Measurements from ENCODE around the gene MRPL37.
"Not testable (repeated sequence)": the region's sequence is repeated elsewhere in the genome, so short reads cannot be mapped to it uniquely, and the experiment has no call there.

The MRPL37 gene

DNA sequence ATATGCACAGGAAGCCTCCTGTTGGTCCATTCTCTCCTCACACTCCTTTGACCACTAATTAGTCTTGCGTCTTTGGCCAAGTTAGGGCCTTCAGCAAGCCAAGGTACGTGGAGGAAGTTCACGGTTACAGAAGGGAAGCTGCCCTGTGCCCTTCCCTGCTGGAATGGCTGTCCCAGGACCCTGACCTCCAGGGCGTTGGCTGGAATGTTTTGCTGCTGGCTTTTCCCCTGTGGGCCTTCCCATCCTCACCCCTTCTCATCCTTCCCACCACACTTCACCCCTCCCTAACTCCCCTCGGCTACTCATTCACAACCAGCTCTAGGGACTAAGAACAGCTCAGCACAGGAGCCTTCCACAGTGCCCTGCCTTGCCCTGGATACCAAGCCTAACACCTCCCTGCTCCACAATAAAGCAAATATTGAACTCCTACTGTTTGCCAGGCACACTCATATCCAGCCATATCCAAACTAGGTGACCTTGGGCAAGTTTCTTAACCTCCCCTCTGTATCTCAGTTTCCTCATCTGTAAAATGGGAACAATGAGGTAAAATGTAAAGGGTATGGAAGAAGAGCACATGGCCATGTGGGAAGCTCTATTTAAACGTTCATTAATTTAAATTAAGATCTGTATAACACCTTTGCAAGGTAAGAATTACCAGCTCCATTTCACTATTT is 38.3 kb upstream of the MRPL37 start:
- intact Hi-C loops (cut with DNase I; ENCODE audit: low total_unique reads): no loop called here
- TF ChIP-seq, protein P1, sequence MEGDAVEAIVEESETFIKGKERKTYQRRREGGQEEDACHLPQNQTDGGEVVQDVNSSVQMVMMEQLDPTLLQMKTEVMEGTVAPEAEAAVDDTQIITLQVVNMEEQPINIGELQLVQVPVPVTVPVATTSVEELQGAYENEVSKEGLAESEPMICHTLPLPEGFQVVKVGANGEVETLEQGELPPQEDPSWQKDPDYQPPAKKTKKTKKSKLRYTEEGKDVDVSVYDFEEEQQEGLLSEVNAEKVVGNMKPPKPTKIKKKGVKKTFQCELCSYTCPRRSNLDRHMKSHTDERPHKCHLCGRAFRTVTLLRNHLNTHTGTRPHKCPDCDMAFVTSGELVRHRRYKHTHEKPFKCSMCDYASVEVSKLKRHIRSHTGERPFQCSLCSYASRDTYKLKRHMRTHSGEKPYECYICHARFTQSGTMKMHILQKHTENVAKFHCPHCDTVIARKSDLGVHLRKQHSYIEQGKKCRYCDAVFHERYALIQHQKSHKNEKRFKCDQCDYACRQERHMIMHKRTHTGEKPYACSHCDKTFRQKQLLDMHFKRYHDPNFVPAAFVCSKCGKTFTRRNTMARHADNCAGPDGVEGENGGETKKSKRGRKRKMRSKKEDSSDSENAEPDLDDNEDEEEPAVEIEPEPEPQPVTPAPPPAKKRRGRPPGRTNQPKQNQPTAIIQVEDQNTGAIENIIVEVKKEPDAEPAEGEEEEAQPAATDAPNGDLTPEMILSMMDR (IDR thresholded peaks at IDR 0.05): no peak
- no peaks in the 10 kb centered on the region for H3K9me3 ChIP-seq
- H3K27ac ChIP-seq: no peak overlapping the region
- no peak for DNase-seq
- H3K4me3 ChIP-seq: no peak overlapping the region
- no peaks in the 10 kb centered on the region for H3K4me1 ChIP-seq
- H3K27me3 ChIP-seq: no peaks in the 10 kb centered on the region
- no peaks in the 10 kb centered on the region for H3K36me3 ChIP-seq

DNA sequence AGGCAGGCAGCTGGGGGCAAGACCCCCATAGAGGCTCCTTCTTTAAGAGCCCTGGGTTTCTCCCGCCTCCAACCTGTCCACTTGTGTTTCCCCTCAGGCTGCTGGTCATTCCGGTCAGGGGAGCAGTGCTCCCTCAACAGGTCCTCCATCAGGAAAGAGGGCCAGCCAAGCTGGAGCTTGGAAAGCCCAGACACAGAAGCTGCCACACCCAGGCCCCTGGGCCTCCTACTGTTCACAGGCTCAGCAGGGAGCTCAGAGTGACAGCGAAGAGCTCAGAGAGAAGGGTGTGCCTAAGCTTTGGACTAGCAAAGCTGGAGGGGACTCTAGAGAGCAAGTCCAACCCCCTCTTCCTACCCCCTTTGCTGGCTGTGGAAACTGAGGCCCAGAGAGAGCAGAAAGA is 36.9 kb upstream of the MRPL37 start:
- H3K27ac ChIP-seq: no peak overlapping the region

DNA sequence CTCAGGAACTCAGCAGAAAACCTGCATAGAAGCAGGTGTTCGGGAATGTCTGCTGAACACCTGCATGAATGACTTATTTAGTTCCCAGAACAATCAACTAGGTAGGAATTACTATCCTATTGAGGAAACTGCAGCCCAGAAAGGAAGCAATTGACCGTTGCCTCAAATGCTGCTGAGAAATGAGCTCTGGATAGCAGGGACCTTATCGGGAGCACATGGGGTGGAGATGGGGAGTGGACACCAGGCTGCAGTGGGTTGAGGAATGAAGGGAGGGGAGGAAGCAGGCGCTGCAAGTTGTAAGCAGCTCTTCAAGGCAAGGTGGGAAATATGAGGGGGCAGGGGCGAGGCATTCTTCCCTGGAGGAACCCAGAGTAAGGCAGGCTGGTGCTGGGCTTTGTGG is 36.4 kb upstream of the MRPL37 start:
- Histone ChIP-seq H3K27me3 (no peaks in the 10 kb centered on the region), H3K9me3 (no peaks in the 10 kb centered on the region), H3K27ac (no peak overlapping the region), H3K4me1 (no peaks in the 10 kb centered on the region), H3K4me3 (no peak overlapping the region), H3K36me3 (no peaks in the 10 kb centered on the region)
- intact Hi-C loops (cut with DNase I; ENCODE audit: low total_unique reads): no loop called here
- DNase-seq: no peak
- TF ChIP-seq, protein P1 (IDR thresholded peaks at IDR 0.05): no peak

More for the DNA sequence above, 36.9 kb upstream of the MRPL37 start:
- TF ChIP-seq, protein P1 (IDR thresholded peaks at IDR 0.05): no peak
- H3K27me3 ChIP-seq: no peaks in the 10 kb centered on the region
- no peaks in the 10 kb centered on the region for H3K4me1 ChIP-seq
- DNase-seq: no peak
- H3K4me3 ChIP-seq: no peak overlapping the region
- intact Hi-C loops (cut with DNase I; ENCODE audit: low total_unique reads): no loop called here
- H3K36me3 ChIP-seq: no peaks in the 10 kb centered on the region
- no peaks in the 10 kb centered on the region for H3K9me3 ChIP-seq

- no peaks in the 10 kb centered on the region for H3K27me3 ChIP-seq
- intact Hi-C loops (cut with DNase I; ENCODE audit: low total_unique reads): no loop called here
- no peak for DNase-seq
- TF ChIP-seq, protein P1 (IDR thresholded peaks at IDR 0.05): no peak
- H3K4me3 ChIP-seq: no peak overlapping the region
- H3K36me3 ChIP-seq: no peaks in the 10 kb centered on the region
- H3K27ac ChIP-seq: no peak overlapping the region
- H3K4me1 ChIP-seq: no peaks in the 10 kb centered on the region
- H3K9me3 ChIP-seq: no peaks in the 10 kb centered on the region
These were observed 34.8 kb upstream of the MRPL37 start for GRCh38 chr1:54165146-54165545.

GRCh38 chr1:54166357-54166756 is 33.6 kb upstream of the MRPL37 start:
- H3K4me1 ChIP-seq; H3K27ac ChIP-seq; H3K27me3 ChIP-seq; H3K36me3 ChIP-seq; DNase-seq; intact Hi-C loops (cut with DNase I; ENCODE audit: low total_unique reads); H3K4me3 ChIP-seq; H3K9me3 ChIP-seq: not testable (repeated sequence)

DNA sequence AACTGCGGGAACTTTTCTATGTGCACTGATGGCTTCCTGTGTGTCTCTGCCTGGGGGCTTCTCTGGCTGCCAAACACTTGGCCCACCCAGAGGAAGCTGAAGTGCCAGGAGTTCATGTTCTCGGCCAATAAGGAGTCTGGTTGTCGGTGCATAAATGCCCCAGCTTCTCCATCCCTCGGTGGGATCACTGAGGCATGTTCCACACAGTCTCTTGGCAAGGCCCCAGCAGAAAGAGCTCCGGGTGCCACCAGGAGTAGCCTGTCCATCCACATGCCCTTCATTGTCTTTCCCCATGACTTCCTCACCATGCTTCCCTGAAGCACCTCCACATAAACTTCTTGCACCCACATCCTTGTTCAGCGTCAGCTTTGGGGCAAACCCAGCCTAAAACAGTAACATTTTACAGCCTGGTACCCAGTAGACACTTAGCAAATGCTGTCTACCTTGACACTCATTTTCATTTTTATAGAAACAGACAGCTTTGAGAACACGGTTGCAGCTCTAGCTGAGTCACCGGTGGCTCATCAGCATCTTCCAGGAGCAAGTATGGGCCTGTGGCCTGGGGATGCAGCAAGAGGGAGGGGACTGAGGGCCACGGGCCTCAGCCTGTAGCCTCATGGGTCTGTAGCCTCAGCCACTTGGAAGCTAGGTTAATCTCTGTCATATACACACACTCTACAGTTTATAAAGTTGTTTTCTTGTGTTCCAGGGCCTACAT is 32.4 kb upstream of the MRPL37 start:
- intact Hi-C loops (cut with DNase I; ENCODE audit: low total_unique reads): no loop called here
- Histone ChIP-seq H3K4me1 (no peaks in the 10 kb centered on the region), H3K9me3 (no peaks in the 10 kb centered on the region), H3K36me3 (no peaks in the 10 kb centered on the region), H3K4me3 (no peak overlapping the region), H3K27me3 (no peaks in the 10 kb centered on the region), H3K27ac (no peak overlapping the region)
- TF ChIP-seq, protein P1 (IDR thresholded peaks at IDR 0.05): no peak
- no peak for DNase-seq

All from tibial artery (tissue), 4 donors.